Muscle of leg (tissue), 11 donors: ENCODE results near the gene VSIG2. TPM values are rescaled to one million over a fixed set of nuclear protein-coding genes. Genes with fewer than 3 reads are reported as not detected.
A peak's percentile ranks its signal among the peaks of the same experiment; 100 is the strongest.

ENCODE experiments used
- DNase-seq: peaks from one replicate; pipeline ENCODE4 v3.0.0; 2013
- H3K27ac ChIP-seq: one replicate; pipeline ENCODE4 v1.5.1; 2013; ENCODE audit warnings: mild to moderate bottlenecking, low read length, control low read depth
- H3K27me3 ChIP-seq: one replicate; pipeline ENCODE4 v1.6.1; 2013; ENCODE audit warnings: low read length; ENCODE audit not compliant: control insufficient read depth, insufficient read depth
- H3K36me3 ChIP-seq: one replicate; pipeline ENCODE4 v1.6.1; 2013; ENCODE audit warnings: low read length; ENCODE audit not compliant: control insufficient read depth, insufficient read depth
- H3K4me1 ChIP-seq: one replicate; pipeline ENCODE4 v1.6.1; 2013; ENCODE audit warnings: low read length; ENCODE audit not compliant: control insufficient read depth, insufficient read depth
- H3K4me3 ChIP-seq: one replicate; pipeline ENCODE4 v1.5.1; 2013; ENCODE audit warnings: low read length, control low read depth
- H3K9me3 ChIP-seq: replicated peaks from 2 replicates; pipeline ENCODE4 v1.6.1; 2013; ENCODE audit warnings: low read depth, low read length; ENCODE audit not compliant: control insufficient read depth
- WGBS: methylation state at CpG from one replicate; pipeline ENCODE4 v1.1.5; 2013; ENCODE audit warnings: missing lambda C conversion rate; ENCODE audit not compliant: insufficient coverage; 5-methylcytosine and 5-hydroxymethylcytosine counted together
- polyA plus RNA-seq, 8 donors: library from polyadenylated mRNA; unstranded; fragments of 120-200 nt; gene quantifications; one replicate each; pipeline versions ENCODE4 v1.2.1 to v1.2.3, GENCODE V29; 2013; ENCODE audit warnings: inconsistent platforms in 1 of 8, low replicate concordance in 1 of 8; ENCODE audit not compliant: insufficient read length in 8 of 8, insufficient read depth in 1 of 8
- total RNA-seq: library from RNA; stranded (reverse); fragments of 120-200 nt; gene quantifications from one replicate; pipeline ENCODE4 v1.2.4, GENCODE V29; 2013

Gene VSIG2
- total and polyA plus RNA-seq, 9 donors: 0.49 to 2.3 (median 1.3) TPM

GRCh38 chr11:124739479-124740276 lies 12.4 kb downstream of the VSIG2 start, which contains the start of gene NRGN:
TSS of gene NRGN (plus strand) at chr11:124739942. CDS start at chr11:124740085, 143 bp downstream.
- H3K4me3 ChIP-seq: peak within 1 kb of the TSS; percentile 50
- H3K27ac ChIP-seq: no peak within 1 kb of the TSS
- H3K9me3 ChIP-seq: no peaks in the 10 kb centered on the region
- DNase-seq: peak; percentile 96
- no peaks in the 10 kb centered on the region for H3K36me3 ChIP-seq
- peaks cover 25% of the 10 kb centered on the region for H3K4me1 ChIP-seq
- peaks cover 73% of the 10 kb centered on the region for H3K27me3 ChIP-seq
- WGBS: under 1% methylated on average over 36 of the region's 59 CpGs

- no peaks in the 10 kb centered on the region for H3K36me3 ChIP-seq
- H3K4me1 ChIP-seq: peaks cover 25% of the 10 kb centered on the region
- H3K4me3 ChIP-seq: peak overlapping the region; percentile 50
- DNase-seq: no peak
- H3K27me3 ChIP-seq: peaks cover 69% of the 10 kb centered on the region
- 42% methylated on average over 17 of the region's 21 CpGs for WGBS
- H3K9me3 ChIP-seq: no peaks in the 10 kb centered on the region
- no peak overlapping the region for H3K27ac ChIP-seq
Measured at GRCh38 chr11:124738713-124739478, 13.2 kb downstream of the VSIG2 start.

GRCh38 chr11:124737638-124738305 lies 14.3 kb downstream of the VSIG2 start:
- 31% methylated on average over 3 of the region's 7 CpGs for whole genome bisulfite sequencing
- H3K9me3 ChIP-seq: no peaks in the 10 kb centered on the region
- peaks cover 25% of the 10 kb centered on the region for H3K4me1 ChIP-seq
- H3K27me3 ChIP-seq: peaks cover 59% of the 10 kb centered on the region
- H3K36me3 ChIP-seq: no peaks in the 10 kb centered on the region
- peak; percentile 49 for DNase-seq
- no peak overlapping the region for H3K4me3 ChIP-seq
- no peak overlapping the region for H3K27ac ChIP-seq

GRCh38 chr11:124736736-124737135 lies 15.3 kb downstream of the VSIG2 start:
- Histone ChIP-seq H3K27me3 (peaks cover 50% of the 10 kb centered on the region), H3K27ac (no peak overlapping the region), H3K4me3 (no peak overlapping the region), H3K9me3 (no peaks in the 10 kb centered on the region), H3K36me3 (no peaks in the 10 kb centered on the region), H3K4me1 (peaks cover 25% of the 10 kb centered on the region)
- peak; percentile 39 for DNase-seq
- 57% methylated on average over 1 of the region's 3 CpGs for WGBS

- WGBS: 65% methylated on average over 2 of the region's 4 CpGs
- Histone ChIP-seq H3K4me1 (no peaks in the 10 kb centered on the region), H3K27ac (no peak overlapping the region), H3K27me3 (peaks cover 23% of the 10 kb centered on the region), H3K4me3 (no peak overlapping the region), H3K9me3 (no peaks in the 10 kb centered on the region), H3K36me3 (no peaks in the 10 kb centered on the region)
- DNase-seq: no peak
Measured at GRCh38 chr11:124732230-124732629, 19.8 kb downstream of the VSIG2 start.

- DNase-seq: no peak
- H3K27me3 ChIP-seq: peaks cover 29% of the 10 kb centered on the region
- no peak overlapping the region for H3K27ac ChIP-seq
- 86% methylated on average over 1 of the region's 4 CpGs for WGBS
- H3K4me3 ChIP-seq: no peak overlapping the region
- no peaks in the 10 kb centered on the region for H3K9me3 ChIP-seq
- no peaks in the 10 kb centered on the region for H3K36me3 ChIP-seq
- H3K4me1 ChIP-seq: peaks cover 6% of the 10 kb centered on the region
Measured at GRCh38 chr11:124729571-124729970, 22.5 kb downstream of the VSIG2 start.

GRCh38 chr11:124728134-124728533 lies 23.9 kb downstream of the VSIG2 start:
- DNase-seq: no peak
- H3K36me3 ChIP-seq: no peaks in the 10 kb centered on the region
- WGBS: no CpG with 5 or more reads among the region's 2 CpGs
- no peak overlapping the region for H3K27ac ChIP-seq
- H3K4me3 ChIP-seq: no peak overlapping the region
- H3K9me3 ChIP-seq: no peaks in the 10 kb centered on the region
- H3K27me3 ChIP-seq: peaks cover 40% of the 10 kb centered on the region
- peaks cover 6% of the 10 kb centered on the region for H3K4me1 ChIP-seq

- peaks cover 6% of the 10 kb centered on the region for H3K4me1 ChIP-seq
- H3K9me3 ChIP-seq: no peaks in the 10 kb centered on the region
- no peaks in the 10 kb centered on the region for H3K36me3 ChIP-seq
- peaks cover 46% of the 10 kb centered on the region for H3K27me3 ChIP-seq
- DNase-seq: no peak
- WGBS: 50% methylated on average over 3 of the region's 4 CpGs
- H3K4me3 ChIP-seq: no peak overlapping the region
- H3K27ac ChIP-seq: no peak overlapping the region
Measured at GRCh38 chr11:124727474-124727873, 24.6 kb downstream of the VSIG2 start.

GRCh38 chr11:124725719-124726105 lies 26.3 kb downstream of the VSIG2 start:
- DNase-seq: no peak
- Histone ChIP-seq H3K4me1 (peaks cover 6% of the 10 kb centered on the region), H3K4me3 (no peak overlapping the region), H3K27me3 (peaks cover 62% of the 10 kb centered on the region), H3K27ac (no peak overlapping the region), H3K36me3 (no peaks in the 10 kb centered on the region), H3K9me3 (no peaks in the 10 kb centered on the region)
- 13% methylated on average over 6 of the region's 6 CpGs for WGBS
